ENCODE data around the gene CDS1. TPM values are rescaled to one million over a fixed set of nuclear protein-coding genes. Genes with fewer than 3 reads are reported as not detected.
"Not testable (repeated sequence)": the region's sequence is repeated elsewhere in the genome, so short reads cannot be mapped to it uniquely, and the experiment has no call there.

CDS1 gene
- total and polyA plus RNA-seq, 2 experiments from 2014 or later, result 0.04 TPM; not detected in 1

DNA sequence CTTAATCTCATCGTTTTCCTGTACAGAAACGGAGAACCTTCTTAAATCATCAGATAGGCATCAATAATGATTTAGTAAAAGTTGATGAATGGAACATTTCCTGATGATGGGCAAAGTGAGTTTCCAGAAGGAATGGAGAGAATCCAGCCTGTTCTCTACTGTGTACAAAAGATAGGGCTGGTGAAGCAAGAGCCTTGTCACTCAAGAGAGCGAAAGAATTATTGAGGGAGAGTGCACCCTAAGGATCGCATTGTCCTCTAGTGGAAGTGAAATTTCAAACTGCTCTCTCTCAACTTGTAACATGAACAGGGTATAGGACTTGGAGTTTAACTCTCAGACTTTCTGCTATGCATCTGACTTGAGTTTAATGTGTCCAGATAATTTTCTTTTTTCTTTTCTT lies 69.6 kb downstream of the CDS1 start:
- Histone ChIP-seq H3F3A (ENCODE audit: insufficient read depth) (no peaks in the 10 kb centered on the region), H2AFZ (no peak overlapping the region), H3K4me2 (ENCODE audit: unreplicated experiment) (no peak overlapping the region), H3K27me3 (replicated peaks; ENCODE audit: insufficient read depth) (no peaks in the 10 kb centered on the region), H3K4me3 (no peak overlapping the region), H3K9ac (no peak overlapping the region), H3K9me2 (ENCODE audit: insufficient read depth) (no peaks in the 10 kb centered on the region), H3K4me1 (ENCODE audit: insufficient read depth) (no peaks in the 10 kb centered on the region), H3K36me3 (ENCODE audit: low read depth) (no peaks in the 10 kb centered on the region), H3K9me3 (ENCODE audit: low read depth) (no peaks in the 10 kb centered on the region), H3K79me2 (ENCODE audit: insufficient read depth) (no peaks in the 10 kb centered on the region), H3K27ac (no peak overlapping the region), H4K20me1 (ENCODE audit: insufficient read depth) (no peaks in the 10 kb centered on the region)
- 80 to 82% methylated on average over 4 of the region's 4 CpGs for WGBS, 2 experiments (ENCODE audit: low coverage in 1 of 2, low lambda C conversion rate in 2 of 2, missing lambda C conversion rate in 2 of 2)
- in situ Hi-C loops (cut with MboI), result no loop called here
- TF ChIP-seq EZH2phosphoT487 (IDR thresholded peaks at IDR 0.05; ENCODE audit: insufficient read depth, low read depth) (no peak), EZH2 (IDR thresholded peaks at IDR 0.05; ENCODE audit: insufficient read depth, poor library complexity, severe bottlenecking) (no peak)
- DNase-seq, result no peak

DNA sequence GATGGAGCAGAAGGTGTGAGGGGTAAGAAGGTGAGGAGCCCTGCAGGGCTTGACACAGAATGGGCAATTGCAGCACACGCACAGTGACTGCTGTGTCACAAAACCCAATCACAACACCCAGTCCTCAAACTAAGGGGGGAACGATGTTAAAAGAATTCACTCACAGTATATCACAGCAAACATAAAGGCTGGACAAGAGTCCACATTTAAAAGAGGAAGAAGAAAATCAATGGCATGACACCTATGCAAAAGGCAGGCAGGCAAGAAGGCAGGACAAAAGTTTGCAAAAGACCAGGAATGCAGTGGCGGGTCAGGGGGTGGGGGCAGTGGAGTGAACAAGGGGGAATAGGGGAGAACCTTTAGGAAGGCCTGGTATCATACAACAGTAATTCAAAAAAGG lies 77.7 kb downstream of the CDS1 start:
- Histone ChIP-seq H3K9me2 (ENCODE audit: insufficient read depth) (no peaks in the 10 kb centered on the region), H3K27me3 (replicated peaks; ENCODE audit: insufficient read depth) (no peaks in the 10 kb centered on the region), H3K27ac (no peak overlapping the region), H3K4me2 (ENCODE audit: unreplicated experiment) (no peak overlapping the region), H3F3A (ENCODE audit: insufficient read depth) (no peaks in the 10 kb centered on the region), H4K20me1 (ENCODE audit: insufficient read depth) (no peaks in the 10 kb centered on the region), H3K4me1 (ENCODE audit: insufficient read depth) (no peaks in the 10 kb centered on the region), H3K79me2 (ENCODE audit: insufficient read depth) (no peaks in the 10 kb centered on the region), H3K9me3 (ENCODE audit: low read depth) (no peaks in the 10 kb centered on the region), H3K4me3 (no peak overlapping the region), H3K9ac (no peak overlapping the region), H3K36me3 (ENCODE audit: low read depth) (no peaks in the 10 kb centered on the region), H2AFZ (no peak overlapping the region)
- no peak for DNase-seq
- WGBS, 2 experiments (ENCODE audit: low coverage in 1 of 2, low lambda C conversion rate in 2 of 2, missing lambda C conversion rate in 2 of 2), result 78 to 84% methylated on average over 3 of the region's 3 CpGs
- TF ChIP-seq EZH2phosphoT487 (IDR thresholded peaks at IDR 0.05; ENCODE audit: insufficient read depth, low read depth) (no peak), EZH2 (IDR thresholded peaks at IDR 0.05; ENCODE audit: insufficient read depth, poor library complexity, severe bottlenecking) (no peak)
- in situ Hi-C loops (cut with MboI), result no loop called here

DNA sequence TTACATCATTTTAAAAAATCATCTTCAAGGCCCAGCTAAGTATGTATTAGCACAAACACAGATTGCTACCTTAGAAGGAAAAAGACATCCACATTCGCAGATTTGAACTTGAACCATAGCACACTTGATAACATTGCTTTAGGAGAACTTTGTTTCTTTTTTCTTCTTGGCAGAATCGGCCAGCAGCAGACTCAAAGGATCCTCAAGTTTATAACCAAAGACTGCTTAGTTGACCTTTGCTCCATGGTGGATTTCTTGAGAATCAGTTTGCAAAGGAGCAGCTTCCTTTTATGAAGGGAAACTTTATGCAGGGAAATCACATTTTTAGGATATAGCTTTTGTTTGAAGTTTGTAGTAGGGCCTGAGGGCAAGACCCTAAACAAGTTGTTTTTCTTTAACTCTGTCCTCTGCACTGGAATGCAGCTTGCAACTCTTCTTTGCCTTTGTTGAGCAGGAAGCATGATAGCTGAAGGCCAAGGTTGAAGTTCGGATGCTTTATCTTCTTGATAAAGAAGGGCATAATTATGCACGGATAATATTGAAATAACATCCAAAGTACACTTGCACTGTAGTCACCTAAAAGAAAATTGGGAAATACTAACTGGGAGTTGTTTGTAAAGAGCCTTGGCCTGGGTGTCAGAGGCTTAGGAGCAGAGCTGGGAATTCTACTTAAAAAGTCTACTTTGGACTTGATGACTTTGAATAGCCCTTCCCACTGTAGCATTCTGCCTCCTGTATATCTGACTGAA lies 78.4 kb downstream of the CDS1 start:
- Histone ChIP-seq H3K4me2 (ENCODE audit: unreplicated experiment) (no peak overlapping the region), H3K9ac (no peak overlapping the region), H3K27me3 (replicated peaks; ENCODE audit: insufficient read depth) (no peaks in the 10 kb centered on the region), H3K4me3 (no peak overlapping the region), H3F3A (ENCODE audit: insufficient read depth) (no peaks in the 10 kb centered on the region), H3K9me3 (ENCODE audit: low read depth) (no peaks in the 10 kb centered on the region), H3K4me1 (ENCODE audit: insufficient read depth) (no peaks in the 10 kb centered on the region), H4K20me1 (ENCODE audit: insufficient read depth) (no peaks in the 10 kb centered on the region), H3K27ac (no peak overlapping the region), H3K79me2 (ENCODE audit: insufficient read depth) (no peaks in the 10 kb centered on the region), H2AFZ (no peak overlapping the region), H3K36me3 (ENCODE audit: low read depth) (no peaks in the 10 kb centered on the region), H3K9me2 (ENCODE audit: insufficient read depth) (no peaks in the 10 kb centered on the region)
- in situ Hi-C loops (cut with MboI), result no loop called here
- TF ChIP-seq EZH2 (IDR thresholded peaks at IDR 0.05; ENCODE audit: insufficient read depth, poor library complexity, severe bottlenecking), result no peak
- TF ChIP-seq EZH2phosphoT487 (IDR thresholded peaks at IDR 0.05; ENCODE audit: insufficient read depth, low read depth), result no peak
- no peak for DNase-seq
- WGBS, 2 experiments (ENCODE audit: low coverage in 1 of 2, low lambda C conversion rate in 2 of 2, missing lambda C conversion rate in 2 of 2), result 74 to 80% methylated on average over 4 of the region's 4 CpGs

DNA sequence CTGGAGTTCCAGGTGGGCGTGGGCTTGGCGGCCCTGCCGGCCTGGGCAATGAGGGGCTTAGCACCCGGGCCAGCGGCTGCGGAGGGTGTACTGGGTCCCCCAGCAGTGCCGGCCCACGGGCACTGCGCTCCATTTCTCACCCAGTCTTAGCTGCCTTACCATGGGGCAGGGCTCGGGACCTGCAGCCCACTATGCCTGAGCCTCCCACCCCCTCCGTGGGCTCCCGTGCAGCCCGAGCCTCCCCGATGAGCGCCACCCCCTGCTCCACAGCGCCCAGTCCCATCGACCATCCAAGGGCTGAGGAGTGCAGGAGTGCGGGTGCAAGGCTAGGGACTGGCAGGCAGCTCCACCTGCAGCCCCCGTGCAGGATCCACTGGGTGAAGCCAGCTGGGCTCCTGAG lies 81.8 kb downstream of the CDS1 start:
- in situ Hi-C loops (cut with MboI), result not testable (repeated sequence)

DNA sequence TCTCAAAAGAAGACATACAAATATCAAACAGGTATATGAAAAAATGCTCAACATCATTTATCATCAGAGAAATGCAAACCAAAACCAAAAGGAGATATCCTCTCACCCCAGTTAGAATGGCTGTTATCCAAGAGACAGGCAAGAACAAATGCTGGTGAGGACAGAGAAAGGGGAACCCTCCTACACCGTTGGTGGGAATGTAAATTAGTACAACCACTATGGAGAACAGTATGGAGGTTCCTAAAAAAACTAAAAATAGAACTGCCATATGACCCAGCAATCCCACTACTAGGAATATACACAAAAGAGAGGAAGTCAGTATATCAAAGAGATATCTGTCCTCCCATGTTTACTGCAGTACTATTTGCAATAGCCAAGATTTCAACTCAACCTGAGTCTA lies 83.5 kb downstream of the CDS1 start:
- Histone ChIP-seq H3K27me3 (replicated peaks; ENCODE audit: insufficient read depth) (no peaks in the 10 kb centered on the region), H2AFZ (no peak overlapping the region), H3K79me2 (ENCODE audit: insufficient read depth) (no peaks in the 10 kb centered on the region), H3K27ac (no peak overlapping the region), H3K4me3 (no peak overlapping the region), H3K4me1 (ENCODE audit: insufficient read depth) (no peaks in the 10 kb centered on the region), H3K9me2 (ENCODE audit: insufficient read depth) (no peaks in the 10 kb centered on the region), H4K20me1 (ENCODE audit: insufficient read depth) (no peaks in the 10 kb centered on the region), H3K36me3 (ENCODE audit: low read depth) (peaks cover 40% of the 10 kb centered on the region), H3K4me2 (ENCODE audit: unreplicated experiment) (no peak overlapping the region), H3K9ac (no peak overlapping the region), H3K9me3 (ENCODE audit: low read depth) (no peaks in the 10 kb centered on the region), H3F3A (ENCODE audit: insufficient read depth) (no peaks in the 10 kb centered on the region)
- in situ Hi-C loops (cut with MboI), result no loop called here
- 100% methylated on average over 1 of the region's 1 CpG for WGBS, 2 experiments (ENCODE audit: low coverage in 1 of 2, low lambda C conversion rate in 2 of 2, missing lambda C conversion rate in 2 of 2)
- DNase-seq, result no peak
- TF ChIP-seq EZH2 (IDR thresholded peaks at IDR 0.05; ENCODE audit: insufficient read depth, poor library complexity, severe bottlenecking) (no peak), EZH2phosphoT487 (IDR thresholded peaks at IDR 0.05; ENCODE audit: insufficient read depth, low read depth) (no peak)

More for the DNA sequence above, 81.8 kb downstream of the CDS1 start:
- H3K9ac ChIP-seq; H3K79me2 ChIP-seq (ENCODE audit: insufficient read depth); H3K9me3 ChIP-seq (ENCODE audit: low read depth); H4K20me1 ChIP-seq (ENCODE audit: insufficient read depth); H3K4me2 ChIP-seq (ENCODE audit: unreplicated experiment); H3K4me3 ChIP-seq; H3K4me1 ChIP-seq (ENCODE audit: insufficient read depth); DNase-seq; H3F3A ChIP-seq (ENCODE audit: insufficient read depth); H2AFZ ChIP-seq; H3K27me3 ChIP-seq (replicated peaks; ENCODE audit: insufficient read depth); H3K27ac ChIP-seq; H3K9me2 ChIP-seq (ENCODE audit: insufficient read depth): not testable (repeated sequence)
- WGBS, 2 experiments (ENCODE audit: low coverage in 1 of 2, low lambda C conversion rate in 2 of 2, missing lambda C conversion rate in 2 of 2), result 98 to 100% methylated on average over 8 to 18 of the region's 19 CpGs
- peaks cover 25% of the 10 kb centered on the region for H3K36me3 ChIP-seq (ENCODE audit: low read depth)
